GM12801 (cell line): ENCODE measurements around the gene IGFLR1.

Source experiments
- TF ChIP-seq, protein P1 (sequence below): IDR thresholded peaks from one replicate; pipeline ENCODE4 v1.5.1; 2011; ENCODE audit warnings: control low read depth; ENCODE audit not compliant: insufficient read length; ENCODE audit errors: extremely low read depth

IGFLR1 gene

DNA sequence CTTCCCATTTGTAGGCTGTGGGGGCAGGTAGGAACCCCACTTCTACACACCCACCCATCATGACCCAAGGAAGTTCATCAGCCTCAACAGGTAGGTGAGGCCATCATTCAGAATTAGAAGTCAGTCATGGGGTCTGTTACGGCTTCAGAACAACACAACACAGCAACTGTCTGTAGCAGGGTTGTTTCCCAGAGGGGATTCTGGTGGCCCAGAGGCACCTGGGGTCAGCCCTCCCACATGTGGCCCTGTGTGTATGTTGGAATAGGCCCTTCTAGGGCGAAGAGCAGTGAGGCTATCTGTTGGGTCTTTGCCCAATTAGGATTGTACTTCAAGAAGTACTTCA is 3.4 kb downstream of the IGFLR1 start:
- TF ChIP-seq, protein P1, sequence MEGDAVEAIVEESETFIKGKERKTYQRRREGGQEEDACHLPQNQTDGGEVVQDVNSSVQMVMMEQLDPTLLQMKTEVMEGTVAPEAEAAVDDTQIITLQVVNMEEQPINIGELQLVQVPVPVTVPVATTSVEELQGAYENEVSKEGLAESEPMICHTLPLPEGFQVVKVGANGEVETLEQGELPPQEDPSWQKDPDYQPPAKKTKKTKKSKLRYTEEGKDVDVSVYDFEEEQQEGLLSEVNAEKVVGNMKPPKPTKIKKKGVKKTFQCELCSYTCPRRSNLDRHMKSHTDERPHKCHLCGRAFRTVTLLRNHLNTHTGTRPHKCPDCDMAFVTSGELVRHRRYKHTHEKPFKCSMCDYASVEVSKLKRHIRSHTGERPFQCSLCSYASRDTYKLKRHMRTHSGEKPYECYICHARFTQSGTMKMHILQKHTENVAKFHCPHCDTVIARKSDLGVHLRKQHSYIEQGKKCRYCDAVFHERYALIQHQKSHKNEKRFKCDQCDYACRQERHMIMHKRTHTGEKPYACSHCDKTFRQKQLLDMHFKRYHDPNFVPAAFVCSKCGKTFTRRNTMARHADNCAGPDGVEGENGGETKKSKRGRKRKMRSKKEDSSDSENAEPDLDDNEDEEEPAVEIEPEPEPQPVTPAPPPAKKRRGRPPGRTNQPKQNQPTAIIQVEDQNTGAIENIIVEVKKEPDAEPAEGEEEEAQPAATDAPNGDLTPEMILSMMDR = no peak

DNA sequence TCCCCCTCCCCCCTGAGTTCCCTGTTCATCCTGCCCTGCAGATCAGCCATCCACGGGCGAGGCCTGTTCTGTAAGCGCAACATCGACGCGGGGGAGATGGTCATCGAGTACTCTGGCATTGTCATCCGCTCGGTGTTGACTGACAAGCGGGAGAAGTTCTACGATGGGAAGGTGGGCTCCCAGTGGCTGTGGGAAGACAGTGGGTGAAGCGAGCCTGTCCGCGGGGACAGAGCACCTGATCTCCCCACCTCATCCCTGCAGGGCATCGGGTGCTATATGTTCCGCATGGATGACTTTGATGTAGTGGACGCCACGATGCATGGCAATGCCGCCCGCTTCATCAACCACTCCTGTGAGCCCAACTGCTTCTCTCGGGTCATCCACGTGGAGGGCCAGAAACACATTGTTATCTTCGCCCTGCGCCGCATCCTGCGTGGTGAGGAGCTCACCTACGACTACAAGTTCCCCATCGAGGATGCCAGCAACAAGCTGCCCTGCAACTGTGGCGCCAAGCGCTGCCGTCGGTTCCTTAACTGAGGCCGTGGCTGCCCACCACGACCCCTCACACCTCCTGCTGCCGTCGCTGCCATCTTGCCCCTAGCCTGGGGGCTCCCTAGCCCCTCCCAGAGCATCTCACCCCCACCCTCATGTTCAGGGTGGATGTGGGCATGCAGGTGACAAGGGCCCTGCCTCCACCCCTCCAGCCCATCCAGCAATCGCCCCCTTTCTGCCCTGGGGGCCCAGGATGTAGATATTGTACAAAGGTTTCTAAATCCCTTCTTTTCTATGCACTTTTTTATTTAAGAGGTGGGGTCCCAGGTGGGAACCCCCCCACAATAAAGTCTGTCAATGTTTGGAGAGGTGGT is 4.0 kb downstream of the IGFLR1 start:
- TF ChIP-seq, protein P1 = no peak

DNA sequence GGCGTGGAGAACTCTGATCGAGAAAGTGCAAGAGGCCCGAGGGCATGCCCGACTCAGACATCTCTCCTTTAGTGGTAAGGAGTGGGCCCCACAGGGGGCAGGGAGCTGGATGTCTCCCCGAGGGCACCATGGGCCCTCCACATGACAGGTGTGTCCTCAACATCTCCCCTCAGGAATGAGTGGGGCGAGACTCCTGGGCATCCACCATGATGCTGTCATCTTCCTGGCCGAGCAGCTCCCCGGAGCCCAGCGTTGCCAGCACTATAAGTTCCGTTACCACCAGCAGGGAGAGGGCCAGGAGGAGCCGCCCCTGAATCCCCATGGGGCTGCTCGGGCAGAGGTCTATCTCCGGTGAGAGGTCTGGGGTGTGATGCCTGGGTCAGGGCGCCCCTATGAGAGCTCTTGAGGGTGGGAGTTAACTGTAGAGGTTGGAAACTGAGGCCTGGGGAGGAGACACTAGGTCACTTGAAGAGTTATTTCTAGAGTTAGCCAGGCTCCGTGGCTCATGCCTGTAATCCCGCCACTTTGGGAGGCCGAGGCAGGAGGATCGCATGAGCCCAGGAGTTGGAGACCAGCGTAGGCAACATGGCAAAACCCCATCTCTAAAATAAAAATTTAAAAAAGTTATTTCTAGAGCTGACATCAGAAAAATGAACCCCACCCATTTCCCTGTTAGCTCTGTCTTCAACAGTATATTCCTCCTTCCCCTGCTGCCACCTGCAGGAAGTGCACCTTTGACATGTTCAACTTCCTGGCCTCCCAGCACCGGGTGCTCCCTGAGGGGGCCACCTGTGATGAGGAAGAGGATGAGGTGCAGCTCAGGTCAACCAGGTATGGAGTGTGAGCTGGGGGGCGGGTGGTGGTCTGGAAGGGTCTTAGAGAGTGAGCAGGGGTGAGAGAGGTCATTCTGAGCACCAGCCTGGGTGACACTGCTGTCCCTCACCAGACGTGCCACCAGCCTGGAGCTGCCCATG is 5.1 kb downstream of the IGFLR1 start:
- TF ChIP-seq, protein P1 = no peak

DNA sequence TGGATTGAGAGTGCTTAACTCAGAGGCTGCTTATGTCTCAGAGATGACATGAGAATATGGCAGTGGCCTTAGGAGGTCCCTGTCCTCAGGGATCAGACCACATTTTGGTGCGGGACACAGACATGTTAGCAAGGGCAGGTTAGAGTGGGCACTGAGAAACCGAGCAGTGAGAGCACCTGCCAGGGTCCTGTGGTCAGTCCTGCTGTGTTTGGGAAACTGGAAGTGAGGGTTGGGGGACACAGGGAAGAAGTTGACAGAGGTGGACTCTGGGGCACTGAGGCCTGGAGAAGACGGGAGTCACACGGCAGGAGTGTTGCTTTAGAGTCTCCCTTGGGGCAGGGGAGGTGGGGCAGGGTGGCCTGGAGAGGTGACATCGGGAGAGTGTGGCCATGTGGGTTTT is 7.4 kb downstream of the IGFLR1 start:
- TF ChIP-seq, protein P1 = no peak

DNA sequence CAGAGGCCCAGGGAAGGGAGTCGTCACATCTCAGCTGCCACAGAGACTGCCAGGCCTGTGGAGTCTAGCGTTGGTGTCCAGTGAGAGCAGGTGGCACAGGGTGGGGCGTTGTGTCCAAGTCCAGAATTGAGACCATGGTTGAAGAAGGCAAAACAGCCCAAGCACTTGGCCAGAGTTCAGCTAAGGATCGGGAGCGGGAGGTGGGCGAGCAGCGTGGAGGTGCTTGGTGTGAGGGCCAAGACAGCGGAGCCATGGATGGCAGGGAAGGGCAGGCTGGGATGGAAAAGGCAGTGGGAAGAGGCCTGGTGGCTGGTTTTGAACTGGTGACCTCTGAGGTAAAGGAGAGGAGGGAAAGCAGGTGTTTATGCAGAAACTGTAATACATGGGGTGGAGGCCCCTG is 8.0 kb downstream of the IGFLR1 start:
- TF ChIP-seq, protein P1 = no peak

DNA sequence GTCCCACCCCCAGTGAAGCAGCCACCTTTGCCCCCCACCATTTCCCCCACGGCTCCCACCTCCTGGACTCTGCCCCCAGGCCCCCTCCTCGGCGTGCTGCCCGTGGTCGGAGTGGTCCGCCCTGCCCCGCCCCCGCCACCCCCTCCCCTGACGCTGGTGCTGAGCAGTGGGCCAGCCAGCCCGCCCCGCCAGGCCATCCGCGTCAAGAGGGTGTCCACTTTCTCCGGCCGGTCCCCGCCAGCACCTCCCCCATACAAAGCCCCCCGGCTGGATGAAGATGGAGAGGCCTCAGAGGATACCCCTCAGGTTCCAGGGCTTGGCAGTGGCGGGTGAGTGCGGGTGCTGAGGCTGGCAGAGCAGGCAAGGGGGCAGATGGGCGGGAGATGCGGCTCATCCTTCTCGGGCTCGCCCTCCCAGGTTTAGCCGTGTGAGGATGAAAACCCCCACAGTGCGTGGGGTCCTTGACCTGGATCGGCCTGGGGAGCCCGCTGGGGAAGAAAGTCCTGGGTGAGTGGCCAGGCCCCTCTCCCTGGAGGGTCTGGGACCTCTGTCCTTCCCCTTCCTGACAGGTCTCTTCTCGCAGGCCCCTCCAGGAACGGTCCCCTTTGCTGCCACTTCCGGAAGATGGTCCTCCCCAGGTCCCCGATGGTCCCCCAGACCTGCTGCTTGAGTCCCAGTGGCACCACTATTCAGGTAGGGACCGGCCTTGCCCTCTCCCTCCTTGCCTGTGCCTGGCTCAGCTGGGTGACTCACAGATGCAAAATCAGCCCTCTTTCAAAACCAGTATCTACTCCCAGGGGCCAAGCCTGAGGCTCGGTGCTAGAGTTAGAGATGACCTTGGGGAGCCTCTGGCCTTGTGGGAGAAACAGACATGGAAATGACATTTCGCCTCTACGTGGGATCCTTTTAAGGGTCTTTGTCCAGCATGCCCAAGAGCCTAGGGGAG is 8.8 kb downstream of the IGFLR1 start:
- TF ChIP-seq, protein P1 = no peak
